ENCODE results near the gene PTGES3. TPM values are rescaled to one million over a fixed set of nuclear protein-coding genes. Genes with fewer than 3 reads are reported as not detected.
A peak's percentile ranks its signal among the peaks of the same experiment; 100 is the strongest.

PTGES3 gene
- total RNA-seq, 6 donors from 2014 or later = 41.9 to 156 (median 105) TPM

DNA sequence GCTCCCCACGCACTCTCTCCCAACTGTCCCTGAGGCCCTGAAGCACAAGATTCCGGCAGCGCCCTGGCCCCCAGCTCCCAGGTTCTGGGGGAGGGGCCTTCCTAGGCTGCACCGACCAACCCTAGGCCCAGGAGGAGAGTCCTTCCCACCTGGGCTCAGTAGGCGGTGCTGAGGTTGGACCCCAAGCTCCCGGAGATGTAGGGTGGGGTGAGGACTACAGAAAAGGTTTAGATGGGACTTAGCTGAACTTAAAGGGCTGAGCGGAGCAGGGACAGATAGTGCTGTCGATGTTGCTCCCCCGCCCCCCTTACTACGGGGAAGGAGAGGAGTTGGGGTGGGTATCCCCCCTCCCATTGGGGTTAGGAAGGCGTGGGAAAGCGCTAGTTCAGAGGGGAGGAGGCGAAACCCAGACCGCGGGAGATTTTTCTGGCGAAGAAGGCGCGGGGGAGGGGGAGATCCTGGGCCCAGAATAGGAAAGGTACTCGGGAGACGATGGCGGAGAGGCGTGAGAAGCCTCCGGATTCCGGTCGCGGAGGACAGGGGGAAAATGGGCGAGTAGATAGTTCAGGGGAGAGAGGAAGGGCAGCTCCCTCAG lies 53.7 kb downstream of the PTGES3 start:
- DNase-seq = peak; percentile 60 to 92
- H3K4me3 ChIP-seq = peak overlapping the region; percentile 75 to 83 (median 80)
- no peak for ATAC-seq (ENCODE audit: low FRiP score in 2 of 2)
- WGBS, 2 donors = 1 to 2% methylated on average over 26 to 27 of the region's 27 CpGs
- H3K27me3 ChIP-seq = no peaks in the 10 kb centered on the region
- H3K4me1 ChIP-seq = peaks cover 46 to 63% (median 50%) of the 10 kb centered on the region in 4 donors
- peak in 1 of 4 donors; percentile 39 for TF ChIP-seq POLR2A (IDR thresholded peaks at IDR 0.05)
- no peak for TF ChIP-seq EP300 (IDR thresholded peaks at IDR 0.05)
- peak in 1 of 2 donors; percentile 68 for TF ChIP-seq POLR2AphosphoS5 (IDR thresholded peaks at IDR 0.05)
- peak overlapping the region; percentile 86 to 99 (median 94) for H3K27ac ChIP-seq
- peaks cover 17 to 22% (median 19%) of the 10 kb centered on the region in 4 donors for H3K36me3 ChIP-seq
- no peaks in the 10 kb centered on the region for H3K9me3 ChIP-seq

DNA sequence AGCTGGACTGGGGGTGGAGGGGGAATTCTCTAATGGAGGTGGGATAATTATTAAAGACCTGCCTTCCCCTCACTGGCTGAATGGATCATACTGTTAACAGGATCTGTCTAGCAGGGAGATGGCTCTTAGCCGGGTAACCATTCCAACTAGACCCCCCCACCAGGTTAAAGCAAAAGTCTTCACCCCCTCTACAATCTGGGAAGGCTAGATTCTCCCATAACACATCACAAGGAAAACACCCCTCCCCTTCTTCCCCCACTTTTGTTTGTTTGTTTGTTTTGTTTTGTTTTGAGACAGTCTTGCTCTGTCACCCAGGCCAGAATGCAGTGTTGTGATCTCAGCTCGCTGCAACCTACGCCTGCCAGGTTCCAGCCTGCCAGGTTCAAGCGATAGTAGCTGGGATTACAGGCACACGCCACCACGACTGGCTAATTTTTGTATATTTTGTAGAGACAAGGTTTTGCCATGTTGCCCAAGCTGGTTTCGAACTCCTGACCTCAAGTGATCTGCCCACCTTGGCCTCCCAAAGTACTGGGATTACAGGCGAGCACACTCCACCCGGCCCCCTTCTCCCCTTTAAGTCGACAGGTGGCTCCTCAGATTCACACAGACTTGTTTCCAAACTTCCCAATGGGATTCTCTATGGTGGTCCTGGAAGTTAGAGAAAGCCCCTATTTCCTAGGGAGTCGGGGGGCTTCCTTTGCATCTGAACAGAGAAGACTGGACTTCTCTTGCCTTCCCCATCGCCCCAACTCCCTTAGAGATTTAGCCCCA lies 54.4 kb downstream of the PTGES3 start:
- TF ChIP-seq, protein P1, sequence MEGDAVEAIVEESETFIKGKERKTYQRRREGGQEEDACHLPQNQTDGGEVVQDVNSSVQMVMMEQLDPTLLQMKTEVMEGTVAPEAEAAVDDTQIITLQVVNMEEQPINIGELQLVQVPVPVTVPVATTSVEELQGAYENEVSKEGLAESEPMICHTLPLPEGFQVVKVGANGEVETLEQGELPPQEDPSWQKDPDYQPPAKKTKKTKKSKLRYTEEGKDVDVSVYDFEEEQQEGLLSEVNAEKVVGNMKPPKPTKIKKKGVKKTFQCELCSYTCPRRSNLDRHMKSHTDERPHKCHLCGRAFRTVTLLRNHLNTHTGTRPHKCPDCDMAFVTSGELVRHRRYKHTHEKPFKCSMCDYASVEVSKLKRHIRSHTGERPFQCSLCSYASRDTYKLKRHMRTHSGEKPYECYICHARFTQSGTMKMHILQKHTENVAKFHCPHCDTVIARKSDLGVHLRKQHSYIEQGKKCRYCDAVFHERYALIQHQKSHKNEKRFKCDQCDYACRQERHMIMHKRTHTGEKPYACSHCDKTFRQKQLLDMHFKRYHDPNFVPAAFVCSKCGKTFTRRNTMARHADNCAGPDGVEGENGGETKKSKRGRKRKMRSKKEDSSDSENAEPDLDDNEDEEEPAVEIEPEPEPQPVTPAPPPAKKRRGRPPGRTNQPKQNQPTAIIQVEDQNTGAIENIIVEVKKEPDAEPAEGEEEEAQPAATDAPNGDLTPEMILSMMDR (IDR thresholded peaks at IDR 0.05) = no peak
- TF ChIP-seq EP300 (IDR thresholded peaks at IDR 0.05) (no peak), POLR2A (IDR thresholded peaks at IDR 0.05) (no peak), POLR2AphosphoS5 (IDR thresholded peaks at IDR 0.05) (no peak)
- no peak for ATAC-seq (ENCODE audit: low FRiP score in 2 of 2)
- DNase-seq = no peak
- H3K9me3 ChIP-seq = no peaks in the 10 kb centered on the region
- H3K4me3 ChIP-seq = peak overlapping the region; percentile 75 to 83 (median 80)
- peak overlapping the region; percentile 86 to 99 (median 94) for H3K27ac ChIP-seq
- WGBS, 2 donors = 56 to 65% methylated on average over 12 of the region's 12 CpGs
- H3K27me3 ChIP-seq = no peaks in the 10 kb centered on the region
- H3K36me3 ChIP-seq = peaks cover 10 to 15% (median 12%) of the 10 kb centered on the region in 4 donors
- peaks cover 46 to 63% (median 50%) of the 10 kb centered on the region in 4 donors for H3K4me1 ChIP-seq

DNA sequence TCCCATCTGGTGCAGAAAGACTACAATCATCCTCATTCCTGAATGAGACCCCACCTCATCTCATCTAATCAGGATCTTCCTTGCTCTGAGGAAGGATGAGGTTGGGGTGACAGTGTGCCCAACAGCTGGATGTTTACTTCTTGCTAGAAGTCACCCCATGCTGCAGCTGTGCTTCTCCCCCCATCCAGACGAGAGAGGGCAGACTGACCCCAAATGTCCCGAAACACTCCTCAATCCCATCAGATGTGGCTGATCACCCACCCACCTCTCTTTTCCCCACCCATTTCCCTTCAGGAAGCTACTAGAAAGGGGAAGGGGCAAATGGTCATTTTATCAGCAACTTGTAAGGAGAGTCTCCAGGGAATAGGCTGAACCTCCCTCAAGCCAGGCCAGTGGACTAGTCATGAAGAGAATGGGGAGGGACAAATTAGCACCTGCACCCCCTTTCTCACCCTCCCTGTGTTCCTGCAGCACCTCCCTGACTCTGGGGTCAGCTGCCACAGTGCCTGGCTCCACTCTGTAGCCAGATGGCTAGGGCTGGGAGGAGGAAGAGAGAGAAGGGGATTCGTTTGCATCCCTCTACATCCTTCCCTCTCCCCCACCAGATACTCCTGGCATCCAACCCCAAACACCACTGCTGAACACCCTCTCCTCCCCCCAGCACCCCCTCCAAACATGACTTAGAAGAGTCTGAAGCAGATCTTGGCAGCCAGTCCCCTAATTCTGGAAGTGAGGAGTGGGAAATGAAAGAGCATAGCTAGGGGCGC lies 55.2 kb downstream of the PTGES3 start:
- H3K36me3 ChIP-seq = peaks cover 2 to 7% (median 5%) of the 10 kb centered on the region in 4 donors
- H3K9me3 ChIP-seq = no peaks in the 10 kb centered on the region
- no peak for DNase-seq
- 36 to 37% methylated on average over 4 of the region's 4 CpGs for WGBS, 2 donors
- H3K4me3 ChIP-seq = peak overlapping the region in 3 of 4 donors; percentile 4 to 76 (median 28)
- ATAC-seq (ENCODE audit: low FRiP score in 2 of 2) = no peak
- H3K4me1 ChIP-seq = peaks cover 54 to 70% (median 58%) of the 10 kb centered on the region in 4 donors
- TF ChIP-seq POLR2A (IDR thresholded peaks at IDR 0.05) = no peak
- TF ChIP-seq, protein P1 (IDR thresholded peaks at IDR 0.05) = no peak
- no peak for TF ChIP-seq POLR2AphosphoS5 (IDR thresholded peaks at IDR 0.05)
- TF ChIP-seq EP300 (IDR thresholded peaks at IDR 0.05) = no peak
- no peaks in the 10 kb centered on the region for H3K27me3 ChIP-seq
- peak overlapping the region; percentile 58 to 99 (median 94) for H3K27ac ChIP-seq

DNA sequence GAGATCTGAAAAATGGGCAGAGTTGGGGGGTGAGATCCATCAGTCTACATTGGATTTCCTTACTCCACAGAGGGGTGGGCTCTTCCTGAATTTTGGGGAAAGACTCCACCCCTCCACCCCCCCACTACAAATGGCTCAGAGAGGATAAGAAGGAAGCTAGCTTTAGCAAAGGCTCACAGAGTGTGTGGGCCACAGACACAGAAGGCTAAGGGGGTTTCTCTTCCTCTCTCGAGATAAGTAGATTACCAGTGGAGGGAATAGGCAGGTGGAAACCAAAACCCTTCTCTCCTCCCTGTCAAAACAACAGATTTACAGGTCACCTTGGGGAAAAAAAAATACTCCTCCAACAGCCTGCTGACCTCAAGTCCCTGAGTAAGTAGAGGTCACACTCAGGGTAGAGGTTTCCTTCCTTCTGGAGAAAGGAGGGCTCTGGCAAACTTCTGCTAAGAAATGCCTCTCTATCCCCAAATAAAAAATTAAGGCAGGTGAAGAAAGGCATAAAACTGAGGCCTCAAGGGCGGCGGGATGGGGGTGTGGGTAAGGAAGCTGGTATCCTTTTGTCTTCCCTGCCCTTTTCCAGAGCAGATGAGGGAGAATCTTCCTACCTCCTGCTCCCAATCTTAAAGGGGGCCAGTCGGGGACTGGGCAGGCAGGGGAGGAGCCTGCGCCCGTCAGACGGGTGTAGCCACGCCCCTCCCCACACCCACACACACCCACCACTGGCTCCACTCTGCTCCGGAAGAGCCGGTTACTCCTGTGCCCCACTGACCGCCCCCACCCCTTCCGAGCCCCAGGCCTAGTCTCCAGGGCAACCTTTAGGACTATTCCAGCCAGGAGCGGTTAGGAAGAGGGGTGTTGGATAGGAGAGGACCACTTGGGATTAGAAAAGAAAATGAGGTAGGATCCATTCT lies 56.0 kb downstream of the PTGES3 start:
- ATAC-seq (ENCODE audit: low FRiP score in 2 of 2) (peak in 1 of 2 donors; percentile 26), DNase-seq (peak; percentile 84 to 93)
- H3K4me1 ChIP-seq = peaks cover 57 to 71% (median 59%) of the 10 kb centered on the region in 4 donors
- H3K27ac ChIP-seq = peak overlapping the region; percentile 58 to 99 (median 94)
- TF ChIP-seq POLR2A (IDR thresholded peaks at IDR 0.05) (no peak), POLR2AphosphoS5 (IDR thresholded peaks at IDR 0.05) (no peak), EP300 (IDR thresholded peaks at IDR 0.05) (no peak)
- TF ChIP-seq, protein P1 (IDR thresholded peaks at IDR 0.05) = no peak
- no peaks in the 10 kb centered on the region for H3K27me3 ChIP-seq
- H3K36me3 ChIP-seq = peaks cover 0 to 2% (median 0%) of the 10 kb centered on the region in 4 donors
- WGBS, 2 donors = 5% methylated on average over 12 to 13 of the region's 13 CpGs
- H3K9me3 ChIP-seq = no peaks in the 10 kb centered on the region
- peak overlapping the region in 3 of 4 donors; percentile 4 to 76 (median 28) for H3K4me3 ChIP-seq

Data from upper lobe of left lung (tissue), 6 donors.